A673 (cell line): ENCODE data around the gene BNIPL. TPM values are rescaled to one million over a fixed set of nuclear protein-coding genes. Genes with fewer than 3 reads are reported as not detected.

Experiments used
- BruUV-seq: library from RNA; stranded (reverse); fragments of 400-500 nt; replicated peaks from 2 replicates; lab custom pipeline; 2021; lab: Mats Ljungman, UMichigan
- CTCF ChIA-PET: fragments of 300-600 bp; sonication (Branson Sonifier 250); formaldehyde crosslinking; loops from one replicate; lab custom pipeline; 2022; ENCODE audit warnings: antibody characterized with exemption; lab: Charles Lee
- POLR2A ChIA-PET: fragments of 300-600 bp; sonication (Branson Sonifier 250); formaldehyde crosslinking; loops from one replicate; lab custom pipeline; 2022; ENCODE audit warnings: antibody characterized with exemption; ENCODE audit not compliant: low non-redundant PET; lab: Charles Lee
- DNase-seq: peaks from one replicate; pipeline ENCODE4 v3.0.0-alpha.2; 2015; ENCODE audit warnings: low spot score
- H3K27ac ChIP-seq: fragments of 200-600 bp; sonication (generic); 2 replicates; pipeline ENCODE4 v1.5.1; 2016; ENCODE audit warnings: mixed run types, low read depth, mild to moderate bottlenecking, mixed read lengths, antibody characterized with exemption, low read length; ENCODE audit not compliant: poor library complexity, severe bottlenecking
- H3K27me3 ChIP-seq: fragments of 200-600 bp; sonication (generic); replicated peaks from 2 replicates; pipeline ENCODE4 v1.6.1; 2017; ENCODE audit warnings: mixed run types, low read depth, mild to moderate bottlenecking, mixed read lengths, antibody characterized with exemption, low read length; ENCODE audit not compliant: insufficient read depth, poor library complexity
- H3K36me3 ChIP-seq: fragments of 200-600 bp; sonication (generic); 2 replicates; pipeline ENCODE4 v1.6.1; 2016; ENCODE audit warnings: mixed run types, mild to moderate bottlenecking, mixed read lengths, antibody characterized with exemption, low read length; ENCODE audit not compliant: insufficient read depth, poor library complexity, severe bottlenecking
- H3K4me1 ChIP-seq: fragments of 200-600 bp; sonication (generic); 2 replicates; pipeline ENCODE4 v1.6.1; 2017; ENCODE audit warnings: mixed run types, mild to moderate bottlenecking, mixed read lengths, antibody characterized with exemption, low read length; ENCODE audit not compliant: insufficient read depth, poor library complexity, severe bottlenecking
- H3K4me3 ChIP-seq: fragments of 200-600 bp; sonication (generic); 2 replicates; pipeline ENCODE4 v1.5.1; 2016; ENCODE audit warnings: low read depth, mixed run types, mild to moderate bottlenecking, mixed read lengths, low read length; ENCODE audit not compliant: poor library complexity, severe bottlenecking
- H3K9me3 ChIP-seq: fragments of 200-600 bp; sonication (generic); 2 replicates; pipeline ENCODE4 v1.6.1; 2016; ENCODE audit warnings: mixed run types, low read depth, mild to moderate bottlenecking, mixed read lengths, antibody characterized with exemption, low read length; ENCODE audit not compliant: poor library complexity, severe bottlenecking
- EZH2 ChIP-seq: fragments of 200-600 bp; sonication (generic); IDR thresholded peaks from 2 replicates; pipeline ENCODE4 v1.6.1; 2017; ENCODE audit warnings: borderline replicate concordance, low read depth, mild to moderate bottlenecking, mixed read lengths, antibody characterized with exemption, low read length; ENCODE audit not compliant: poor library complexity, severe bottlenecking
- intact Hi-C: fragments of 100-400 bp; cut with micrococcal nuclease; formaldehyde crosslinking; loops from one replicate; pipeline ENCODE4 v1.10.0; 2022; ENCODE audit not compliant: unreplicated experiment
- total RNA-seq: library from RNA; stranded (reverse); gene quantifications from 2 replicates; pipeline ENCODE4 v1.2.3, GENCODE V29; 2021
- TF ChIP-seq, protein P1 (sequence below): fragments of 300-800, 200-600 bp; sonication (generic); conservative IDR thresholded peaks from 2 replicates; pipeline ENCODE4 v1.5.1; 2017; ENCODE audit warnings: low read depth, mild to moderate bottlenecking, antibody characterized with exemption, low read length, moderate library complexity, mixed read lengths

Gene BNIPL
- total RNA-seq, 1 experiment from 2014 or later = 3.5 TPM

DNA sequence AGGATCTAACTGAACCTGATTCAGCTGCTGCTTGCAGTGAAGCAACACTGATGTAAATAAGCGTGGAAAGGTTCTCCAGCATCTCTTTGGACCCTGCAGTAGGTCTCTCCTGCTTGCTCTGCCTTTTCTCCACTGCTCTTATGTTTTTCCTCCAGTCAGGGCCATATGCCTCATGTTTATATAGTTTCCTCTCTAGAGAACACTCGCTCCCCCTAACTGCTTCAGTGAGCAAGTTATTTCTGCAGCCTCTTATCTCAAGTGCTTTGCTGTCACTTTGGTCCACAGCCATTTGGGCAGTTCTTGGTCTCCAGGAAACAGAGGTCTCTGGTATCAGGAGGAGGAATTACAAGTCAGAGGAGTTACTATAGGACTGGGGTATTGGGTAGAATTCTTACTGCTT lies 22.9 kb upstream of the BNIPL start:
- H3K9me3 ChIP-seq = no peaks in the 10 kb centered on the region
- no peak for DNase-seq
- H3K4me3 ChIP-seq = no peak overlapping the region
- intact Hi-C loops = no loop called here
- peaks cover 11% of the 10 kb centered on the region for H3K4me1 ChIP-seq
- H3K27ac ChIP-seq = no peak overlapping the region
- no peaks in the 10 kb centered on the region for H3K27me3 ChIP-seq
- ChIA-PET CTCF (no interaction called here), POLR2A (no interaction called here)
- TF ChIP-seq, protein P1, sequence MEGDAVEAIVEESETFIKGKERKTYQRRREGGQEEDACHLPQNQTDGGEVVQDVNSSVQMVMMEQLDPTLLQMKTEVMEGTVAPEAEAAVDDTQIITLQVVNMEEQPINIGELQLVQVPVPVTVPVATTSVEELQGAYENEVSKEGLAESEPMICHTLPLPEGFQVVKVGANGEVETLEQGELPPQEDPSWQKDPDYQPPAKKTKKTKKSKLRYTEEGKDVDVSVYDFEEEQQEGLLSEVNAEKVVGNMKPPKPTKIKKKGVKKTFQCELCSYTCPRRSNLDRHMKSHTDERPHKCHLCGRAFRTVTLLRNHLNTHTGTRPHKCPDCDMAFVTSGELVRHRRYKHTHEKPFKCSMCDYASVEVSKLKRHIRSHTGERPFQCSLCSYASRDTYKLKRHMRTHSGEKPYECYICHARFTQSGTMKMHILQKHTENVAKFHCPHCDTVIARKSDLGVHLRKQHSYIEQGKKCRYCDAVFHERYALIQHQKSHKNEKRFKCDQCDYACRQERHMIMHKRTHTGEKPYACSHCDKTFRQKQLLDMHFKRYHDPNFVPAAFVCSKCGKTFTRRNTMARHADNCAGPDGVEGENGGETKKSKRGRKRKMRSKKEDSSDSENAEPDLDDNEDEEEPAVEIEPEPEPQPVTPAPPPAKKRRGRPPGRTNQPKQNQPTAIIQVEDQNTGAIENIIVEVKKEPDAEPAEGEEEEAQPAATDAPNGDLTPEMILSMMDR = no peak
- no peak for TF ChIP-seq EZH2
- peaks cover 3% of the 10 kb centered on the region for H3K36me3 ChIP-seq
- no TSS peak for BruUV-seq

DNA sequence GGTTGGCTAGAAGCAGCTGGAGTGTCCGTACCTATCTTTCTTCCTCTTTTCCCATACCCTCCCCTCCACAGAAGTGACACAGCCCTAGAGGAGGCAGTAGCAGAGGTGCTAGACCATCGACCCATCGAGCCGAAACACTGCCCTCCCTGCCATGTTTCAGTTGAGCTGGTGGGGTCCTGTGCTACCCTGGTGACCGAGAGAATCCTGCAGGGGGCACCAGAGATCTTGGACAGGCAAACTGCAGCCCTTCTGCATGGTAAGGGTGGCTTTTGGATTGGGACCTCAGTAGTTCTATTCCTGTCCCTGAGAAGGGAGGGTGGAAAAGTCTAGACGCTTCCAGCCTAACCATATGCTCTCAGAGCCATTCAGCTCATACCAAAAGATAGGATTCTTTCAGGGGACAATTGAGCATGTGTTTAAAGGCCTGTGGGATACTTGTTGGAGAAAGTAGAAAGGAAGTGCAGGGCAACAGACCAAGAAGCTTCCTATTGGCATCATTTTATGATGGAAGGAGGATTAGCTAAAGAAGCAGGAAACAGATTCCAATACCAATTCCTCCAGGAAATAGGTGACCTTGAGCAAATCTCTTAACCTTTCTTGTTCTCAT lies 11.7 kb upstream of the BNIPL start:
- Histone ChIP-seq H3K4me1 (peaks cover 6% of the 10 kb centered on the region), H3K9me3 (no peaks in the 10 kb centered on the region), H3K27ac (no peak overlapping the region), H3K36me3 (peaks cover 22% of the 10 kb centered on the region), H3K27me3 (no peaks in the 10 kb centered on the region), H3K4me3 (no peak overlapping the region)
- ChIA-PET CTCF (interaction anchor here (0.5 to 1.8 kb wide), 6 partner anchors 18 to 421 kb away, joined by 3 to 13 read pairs (median 4); partner anchors contain the start of genes C1orf56 and MINDY1), POLR2A (no interaction called here)
- peak; percentile 84 for DNase-seq
- intact Hi-C loops = loop anchor here (10.0 kb wide), 1 partner anchor 130 kb away; the partner anchor contains the start of gene TNFAIP8L2
- TF ChIP-seq EZH2 = no peak
- TF ChIP-seq, protein P1 = peak; percentile 88
- no TSS peak for BruUV-seq

- no TSS peak for BruUV-seq
- Histone ChIP-seq H3K27ac (no peak overlapping the region), H3K27me3 (no peaks in the 10 kb centered on the region), H3K4me3 (no peak overlapping the region), H3K4me1 (peaks cover 6% of the 10 kb centered on the region), H3K9me3 (no peaks in the 10 kb centered on the region), H3K36me3 (peaks cover 28% of the 10 kb centered on the region)
- CTCF ChIA-PET = interaction anchor here (0.6 to 0.7 kb wide), 3 partner anchors 33 to 906 kb away, joined by 6 to 10 read pairs (median 7); partner anchors contain the start of gene CDC42SE1
- POLR2A ChIA-PET = interaction anchor here (0.6 kb wide), 1 partner anchor 36 kb away, joined by 9 read pairs; no protein-coding TSS in a partner anchor
- no peak for DNase-seq
- no peak for TF ChIP-seq EZH2
- TF ChIP-seq, protein P1 = no peak
- intact Hi-C loops = loop anchor here (10.0 kb wide), 1 partner anchor 128 kb away; the partner anchor contains the start of gene TNFAIP8L2
These were observed 9.9 kb upstream of the BNIPL start for GRCh38 chr1:151026460-151026859.
